Endothelial cell (in vitro differentiated cells): Measurements from ENCODE around the gene SLC9A9. TPM values are rescaled to one million over a fixed set of nuclear protein-coding genes. Genes with fewer than 3 reads are reported as not detected.

ENCODE experiments used
- DNase-seq: peaks from one replicate; pipeline ENCODE4 v3.0.0; 2021; ENCODE audit warnings: low spot score
- H3K27ac Mint-ChIP-seq: one replicate; pipeline ENCODE4 v1.8.0; 2021; ENCODE audit warnings: mixed read lengths, inconsistent platforms; ENCODE audit not compliant: unreplicated experiment
- H3K27me3 Mint-ChIP-seq: one replicate; pipeline ENCODE4 v1.8.0; 2021; ENCODE audit warnings: mild to moderate bottlenecking, moderate library complexity, mixed read lengths, inconsistent platforms; ENCODE audit not compliant: unreplicated experiment
- H3K36me3 Mint-ChIP-seq: one replicate; pipeline ENCODE4 v1.8.0; 2021; ENCODE audit warnings: mild to moderate bottlenecking, low read depth, mixed read lengths, inconsistent platforms; ENCODE audit not compliant: unreplicated experiment
- H3K4me1 Mint-ChIP-seq: one replicate; pipeline ENCODE4 v1.8.0; 2021; ENCODE audit warnings: mild to moderate bottlenecking, mixed read lengths, inconsistent platforms; ENCODE audit not compliant: unreplicated experiment
- H3K4me3 Mint-ChIP-seq: one replicate; pipeline ENCODE4 v1.8.0; 2021; ENCODE audit warnings: mild to moderate bottlenecking, mixed read lengths, inconsistent platforms; ENCODE audit not compliant: unreplicated experiment
- H3K9me3 Mint-ChIP-seq: one replicate; pipeline ENCODE4 v1.8.0; 2021; ENCODE audit warnings: mixed read lengths, inconsistent platforms; ENCODE audit not compliant: unreplicated experiment
- total RNA-seq: library from RNA; stranded (reverse); fragmentation: NEBNext Ultra II Directional; extraction: Animal tissue kit (Norgen Biotek cat#: 25700); gene quantifications from one replicate; pipeline ENCODE4 v1.2.1, GENCODE V29; 2021; ENCODE audit not compliant: unreplicated experiment
- TF ChIP-seq, protein P1 (sequence below): fragments of 200-600 bp; sonication (generic); IDR thresholded peaks from one replicate; pipeline ENCODE4 v1.5.0; 2021; ENCODE audit warnings: antibody characterized with exemption; ENCODE audit not compliant: unreplicated experiment

SLC9A9 gene
- total RNA-seq, 1 donor from 2014 or later: 7.9 TPM

DNA sequence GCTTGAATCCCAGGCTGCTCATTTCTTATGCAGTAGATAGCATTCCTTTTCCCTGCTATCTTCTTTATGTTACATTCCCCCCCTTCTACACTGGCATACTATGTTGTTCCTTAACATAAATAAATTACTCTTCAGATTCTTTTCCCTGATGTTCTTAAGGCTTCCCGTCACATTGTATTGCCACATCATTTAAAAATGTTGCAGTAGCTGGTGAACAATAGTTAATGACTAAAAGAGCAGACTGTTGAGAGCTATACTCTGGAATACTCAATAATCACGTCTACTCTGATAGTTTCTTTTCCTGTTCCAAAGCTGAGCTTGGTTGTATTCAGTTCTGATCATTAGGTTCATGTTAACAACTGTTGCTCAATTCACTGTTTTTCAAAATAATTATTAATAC is 508.8 kb downstream of the SLC9A9 start:
- Mint-ChIP-seq H3K9me3 (no peaks in the 10 kb centered on the region), H3K4me1 (peaks cover 8% of the 10 kb centered on the region), H3K4me3 (no peak overlapping the region), H3K36me3 (no peaks in the 10 kb centered on the region), H3K27me3 (peaks cover 2% of the 10 kb centered on the region), H3K27ac (no peak overlapping the region)
- no peak for DNase-seq
- TF ChIP-seq, protein P1, sequence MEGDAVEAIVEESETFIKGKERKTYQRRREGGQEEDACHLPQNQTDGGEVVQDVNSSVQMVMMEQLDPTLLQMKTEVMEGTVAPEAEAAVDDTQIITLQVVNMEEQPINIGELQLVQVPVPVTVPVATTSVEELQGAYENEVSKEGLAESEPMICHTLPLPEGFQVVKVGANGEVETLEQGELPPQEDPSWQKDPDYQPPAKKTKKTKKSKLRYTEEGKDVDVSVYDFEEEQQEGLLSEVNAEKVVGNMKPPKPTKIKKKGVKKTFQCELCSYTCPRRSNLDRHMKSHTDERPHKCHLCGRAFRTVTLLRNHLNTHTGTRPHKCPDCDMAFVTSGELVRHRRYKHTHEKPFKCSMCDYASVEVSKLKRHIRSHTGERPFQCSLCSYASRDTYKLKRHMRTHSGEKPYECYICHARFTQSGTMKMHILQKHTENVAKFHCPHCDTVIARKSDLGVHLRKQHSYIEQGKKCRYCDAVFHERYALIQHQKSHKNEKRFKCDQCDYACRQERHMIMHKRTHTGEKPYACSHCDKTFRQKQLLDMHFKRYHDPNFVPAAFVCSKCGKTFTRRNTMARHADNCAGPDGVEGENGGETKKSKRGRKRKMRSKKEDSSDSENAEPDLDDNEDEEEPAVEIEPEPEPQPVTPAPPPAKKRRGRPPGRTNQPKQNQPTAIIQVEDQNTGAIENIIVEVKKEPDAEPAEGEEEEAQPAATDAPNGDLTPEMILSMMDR: no peak

DNA sequence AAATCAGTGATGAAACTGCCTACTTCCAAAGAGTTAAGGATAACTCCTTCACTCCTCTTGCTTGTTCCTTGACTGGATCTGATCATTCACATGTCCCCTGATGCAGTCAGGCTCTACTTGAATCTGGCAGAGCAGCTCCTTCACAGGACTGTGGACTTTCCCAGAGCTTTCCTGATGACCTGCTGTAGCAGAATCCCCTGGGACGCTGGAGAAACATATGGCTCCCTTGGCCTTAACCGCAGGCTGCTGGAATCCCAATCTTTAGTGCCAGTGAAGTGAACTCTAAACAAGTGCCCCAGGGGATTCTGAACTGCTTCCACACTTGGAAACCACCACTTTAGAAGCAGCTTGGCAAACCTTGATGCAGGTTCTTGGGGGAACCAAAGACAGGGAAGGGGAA is 510.9 kb downstream of the SLC9A9 start:
- H3K9me3 Mint-ChIP-seq: no peaks in the 10 kb centered on the region
- no peak overlapping the region for H3K27ac Mint-ChIP-seq

DNA sequence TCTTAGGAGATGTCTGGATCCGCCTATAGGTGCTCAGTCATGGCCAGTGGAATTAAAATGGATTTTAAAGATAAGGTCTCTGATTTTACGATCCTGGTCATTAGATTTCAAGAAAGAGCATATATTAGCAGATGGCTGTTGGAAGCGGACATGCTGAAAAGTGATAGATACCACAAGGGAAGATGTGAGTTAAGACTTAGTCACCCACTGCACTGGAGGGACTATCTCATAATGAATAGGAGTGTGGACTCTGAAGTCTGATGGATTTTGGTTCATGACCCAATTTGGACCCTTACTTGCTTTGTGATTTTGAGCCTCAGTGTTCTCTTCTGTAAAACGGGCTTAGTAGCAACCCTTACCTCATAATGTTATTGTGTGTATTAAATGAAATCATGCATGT is 514.0 kb downstream of the SLC9A9 start:
- Mint-ChIP-seq H3K27ac (no peak overlapping the region), H3K4me1 (peaks cover 14% of the 10 kb centered on the region), H3K36me3 (no peaks in the 10 kb centered on the region), H3K9me3 (no peaks in the 10 kb centered on the region), H3K27me3 (peaks cover 2% of the 10 kb centered on the region), H3K4me3 (no peak overlapping the region)
- DNase-seq: no peak
- TF ChIP-seq, protein P1: no peak

More for the DNA sequence above, 510.9 kb downstream of the SLC9A9 start:
- peaks cover 2% of the 10 kb centered on the region for H3K27me3 Mint-ChIP-seq
- DNase-seq: no peak
- no peaks in the 10 kb centered on the region for H3K36me3 Mint-ChIP-seq
- no peaks in the 10 kb centered on the region for H3K4me1 Mint-ChIP-seq
- TF ChIP-seq, protein P1: no peak
- no peak overlapping the region for H3K4me3 Mint-ChIP-seq

DNA sequence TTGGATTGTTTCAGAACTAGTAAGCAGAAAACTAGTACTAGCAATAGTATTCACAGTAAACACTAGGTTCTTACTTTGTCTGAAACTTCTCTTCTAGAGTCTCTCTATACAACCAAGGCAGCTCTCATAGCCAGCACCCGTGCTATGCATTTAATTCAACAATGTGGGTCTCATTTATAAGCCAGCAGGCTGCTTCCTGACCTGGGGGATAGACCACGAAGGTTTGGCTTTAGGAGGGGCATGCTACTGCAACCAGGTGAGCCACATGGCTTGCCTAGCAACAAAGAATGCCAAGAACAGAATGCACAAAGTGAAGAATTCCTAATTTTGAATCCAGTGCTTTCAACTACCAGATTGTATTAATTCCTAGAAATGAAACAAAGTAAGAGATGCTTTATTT is 514.9 kb downstream of the SLC9A9 start:
- DNase-seq: no peak
- H3K4me3 Mint-ChIP-seq: no peak overlapping the region
- H3K27ac Mint-ChIP-seq: no peak overlapping the region
- H3K36me3 Mint-ChIP-seq: no peaks in the 10 kb centered on the region
- TF ChIP-seq, protein P1: no peak
- peaks cover 2% of the 10 kb centered on the region for H3K27me3 Mint-ChIP-seq
- peaks cover 14% of the 10 kb centered on the region for H3K4me1 Mint-ChIP-seq
- no peaks in the 10 kb centered on the region for H3K9me3 Mint-ChIP-seq

DNA sequence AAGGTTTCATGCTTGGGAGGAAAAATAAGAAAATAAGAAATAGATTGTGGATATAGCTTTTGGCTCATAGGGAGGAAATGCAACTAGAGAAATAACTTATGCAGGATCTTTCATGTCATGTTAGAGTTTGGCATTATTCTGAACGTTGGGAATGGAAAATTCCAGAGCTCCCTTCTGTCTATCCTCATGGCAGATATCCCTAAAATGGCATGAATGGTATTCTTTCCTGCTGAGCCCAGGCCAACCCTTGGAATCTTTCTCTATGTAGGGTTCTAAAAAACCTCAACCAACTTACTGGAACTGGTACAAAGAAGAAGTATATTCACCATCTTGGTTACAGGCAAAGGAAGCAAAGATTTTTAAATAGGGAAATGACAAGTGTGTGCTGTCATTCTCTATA is 516.2 kb downstream of the SLC9A9 start:
- TF ChIP-seq, protein P1: no peak
- no peaks in the 10 kb centered on the region for H3K36me3 Mint-ChIP-seq
- H3K4me3 Mint-ChIP-seq: no peak overlapping the region
- H3K9me3 Mint-ChIP-seq: no peaks in the 10 kb centered on the region
- H3K27me3 Mint-ChIP-seq: peaks cover 3% of the 10 kb centered on the region
- no peak for DNase-seq
- no peak overlapping the region for H3K27ac Mint-ChIP-seq
- peaks cover 20% of the 10 kb centered on the region for H3K4me1 Mint-ChIP-seq
